HG03378 (cell line): ENCODE measurements around the gene PHF13.
"Not testable (repeated sequence)": the region's sequence is repeated elsewhere in the genome, so short reads cannot be mapped to it uniquely, and the experiment has no call there.

Source experiments
- ATAC-seq: cut with Tn5 transposase; IDR thresholded peaks from one replicate; pipeline ENCODE4 v1.9.1; 2021; ENCODE audit warnings: mild to moderate bottlenecking, moderate library complexity; ENCODE audit not compliant: unreplicated experiment

Gene PHF13

GRCh38 chr1:6653436-6654290 is 40.1 kb downstream of the PHF13 start:
- no peak for ATAC-seq

DNA sequence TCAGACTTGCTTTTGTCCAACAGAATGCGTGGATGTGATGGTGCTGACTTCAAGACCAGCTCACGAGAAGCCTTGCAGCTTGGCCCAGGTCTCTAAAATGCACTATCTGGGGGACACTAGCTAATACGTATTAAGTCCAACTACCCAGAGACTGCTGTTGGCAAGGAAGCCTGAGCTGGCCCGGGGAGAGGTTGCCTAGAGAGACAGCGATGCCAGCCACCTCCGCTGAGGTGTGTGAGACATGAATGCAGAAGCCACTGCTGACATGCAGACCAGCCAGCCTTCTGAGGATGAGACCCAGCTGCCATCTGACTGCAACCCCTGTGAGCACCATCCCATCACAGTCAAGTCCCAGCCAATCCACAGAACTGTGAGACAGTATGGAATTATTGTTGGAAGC is 43.6 kb downstream of the PHF13 start:
- ATAC-seq, result no peak

DNA sequence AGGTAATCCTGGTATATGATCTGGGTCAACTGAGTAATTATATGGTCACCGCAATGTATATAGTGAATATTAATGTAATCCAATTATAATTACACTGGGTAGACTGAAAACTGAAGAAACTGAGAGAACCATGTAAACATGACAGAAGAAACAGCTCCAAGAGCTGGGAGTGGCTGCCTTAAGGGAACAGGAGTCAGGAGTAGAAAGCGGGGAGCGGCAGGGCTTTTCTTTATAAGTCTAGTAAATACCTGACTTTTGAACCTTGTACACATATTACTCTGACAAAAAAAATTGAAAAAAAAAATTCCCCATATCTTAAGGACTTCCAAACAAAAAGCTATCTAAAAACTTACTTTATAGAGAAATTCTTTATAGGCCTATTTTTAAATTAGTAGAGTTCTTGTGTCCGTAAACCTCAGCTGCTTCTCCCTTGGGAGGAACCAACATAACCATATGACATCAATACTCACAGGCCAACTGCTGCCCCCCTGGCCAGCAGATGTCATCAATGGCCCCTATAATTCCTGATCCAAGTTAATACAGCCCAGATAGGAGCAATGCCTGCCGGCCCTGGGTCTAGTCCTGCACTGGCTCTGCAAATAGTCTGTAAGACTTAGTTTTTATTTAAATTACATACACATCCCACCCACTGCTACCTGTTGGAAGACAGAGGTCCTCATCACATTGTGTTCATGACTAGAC is 45.0 kb downstream of the PHF13 start:
- ATAC-seq, result no peak

- ATAC-seq, result no peak
Observed at GRCh38 chr1:6660415-6661049, 47.0 kb downstream of the PHF13 start.

GRCh38 chr1:6662468-6662867 is 48.9 kb downstream of the PHF13 start:
- not testable (repeated sequence) for ATAC-seq

- no peak for ATAC-seq
Observed at GRCh38 chr1:6666696-6667095, 53.2 kb downstream of the PHF13 start.

GRCh38 chr1:6667139-6667538 is 53.6 kb downstream of the PHF13 start:
- ATAC-seq, result no peak

GRCh38 chr1:6668503-6668902 is 55.0 kb downstream of the PHF13 start:
- no peak for ATAC-seq

DNA sequence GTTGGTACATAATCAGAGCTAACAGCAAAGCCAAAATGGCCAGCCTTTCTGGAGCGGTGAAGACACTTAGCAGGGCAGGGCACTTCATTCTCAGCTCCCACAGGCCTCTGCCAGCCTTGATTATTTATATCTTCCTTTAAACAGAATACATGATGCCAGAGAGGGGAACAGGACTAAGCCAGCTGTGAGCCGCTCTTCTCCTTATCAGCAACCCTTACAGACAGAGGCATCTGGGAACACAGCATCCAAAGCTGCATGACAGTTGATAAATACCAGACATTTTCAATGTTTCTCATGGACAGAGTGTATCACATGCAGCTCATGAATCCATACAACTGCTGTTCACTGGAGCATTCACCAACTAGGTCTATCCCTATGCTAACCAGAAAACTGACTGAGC is 59.0 kb downstream of the PHF13 start:
- ATAC-seq, result no peak
